ENCODE results near the gene SUGCT. TPM values are rescaled to one million over a fixed set of nuclear protein-coding genes. Genes with fewer than 3 reads are reported as not detected.

SUGCT gene
- total RNA-seq, 2 experiments from 2014 or later, result not detected

GRCh38 chr7:40645197-40645596, 510.4 kb downstream of the SUGCT start:
- Histone ChIP-seq H3K27ac (ENCODE audit: low read depth, low read length, poor library complexity, severe bottlenecking) (no peak overlapping the region), H2AFZ (ENCODE audit: low read length) (no peak overlapping the region), H3K4me3 (ENCODE audit: low read depth, low read length, poor library complexity, severe bottlenecking) (no peak overlapping the region), H3K36me3 (ENCODE audit: insufficient read depth, low read length) (no peaks in the 10 kb centered on the region), H3K4me1 (ENCODE audit: insufficient read depth, low read length, poor library complexity, severe bottlenecking) (no peaks in the 10 kb centered on the region), H3K9me3 (ENCODE audit: low read length) (no peaks in the 10 kb centered on the region), H4K20me1 (ENCODE audit: insufficient read depth, low read length) (no peaks in the 10 kb centered on the region), H3K4me2 (ENCODE audit: low read length) (no peak overlapping the region), H3K9me2 (ENCODE audit: insufficient read depth, low read length) (no peaks in the 10 kb centered on the region), H3K79me2 (ENCODE audit: insufficient read depth, low read depth, low read length) (no peaks in the 10 kb centered on the region)
- ChIA-PET CTCF (ENCODE audit: unreplicated experiment) (no interaction called here), POLR2A (no interaction called here)
- no TSS peak for BruUV-seq (replicated peaks)
- intact Hi-C loops (cut with micrococcal nuclease; ENCODE audit: unreplicated experiment), result loop anchor here (10.0 kb wide), 1 partner anchor 60 kb away; no protein-coding TSS in a partner anchor
- DNase-seq (ENCODE audit: low spot score), result no peak
- TF ChIP-seq EZH2phosphoT487 (IDR thresholded peaks at IDR 0.05; ENCODE audit: borderline replicate concordance, low read depth, low read length), result no peak
- TF ChIP-seq, protein P1, sequence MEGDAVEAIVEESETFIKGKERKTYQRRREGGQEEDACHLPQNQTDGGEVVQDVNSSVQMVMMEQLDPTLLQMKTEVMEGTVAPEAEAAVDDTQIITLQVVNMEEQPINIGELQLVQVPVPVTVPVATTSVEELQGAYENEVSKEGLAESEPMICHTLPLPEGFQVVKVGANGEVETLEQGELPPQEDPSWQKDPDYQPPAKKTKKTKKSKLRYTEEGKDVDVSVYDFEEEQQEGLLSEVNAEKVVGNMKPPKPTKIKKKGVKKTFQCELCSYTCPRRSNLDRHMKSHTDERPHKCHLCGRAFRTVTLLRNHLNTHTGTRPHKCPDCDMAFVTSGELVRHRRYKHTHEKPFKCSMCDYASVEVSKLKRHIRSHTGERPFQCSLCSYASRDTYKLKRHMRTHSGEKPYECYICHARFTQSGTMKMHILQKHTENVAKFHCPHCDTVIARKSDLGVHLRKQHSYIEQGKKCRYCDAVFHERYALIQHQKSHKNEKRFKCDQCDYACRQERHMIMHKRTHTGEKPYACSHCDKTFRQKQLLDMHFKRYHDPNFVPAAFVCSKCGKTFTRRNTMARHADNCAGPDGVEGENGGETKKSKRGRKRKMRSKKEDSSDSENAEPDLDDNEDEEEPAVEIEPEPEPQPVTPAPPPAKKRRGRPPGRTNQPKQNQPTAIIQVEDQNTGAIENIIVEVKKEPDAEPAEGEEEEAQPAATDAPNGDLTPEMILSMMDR (conservative IDR thresholded peaks at IDR 0.05; ENCODE audit: low read length), result no peak

DNA sequence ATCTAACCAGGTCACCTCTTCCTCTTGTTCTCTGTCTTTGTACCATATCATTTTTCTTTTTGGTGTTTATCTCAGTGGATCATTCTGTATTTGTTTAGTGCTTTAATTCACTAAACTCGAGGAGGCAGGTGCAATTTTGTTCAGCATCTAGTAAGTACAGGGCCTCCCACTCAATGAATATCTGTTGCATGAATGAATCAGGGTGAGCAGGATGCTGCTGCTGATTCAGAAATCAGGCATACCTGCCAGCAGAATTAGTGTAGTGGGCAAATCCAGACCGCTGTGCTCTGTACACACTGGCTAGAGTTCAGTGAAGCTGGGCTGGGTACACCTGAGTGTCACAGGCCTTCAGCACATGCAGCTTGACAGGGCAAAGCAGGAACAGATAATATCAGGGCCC, 511.9 kb downstream of the SUGCT start:
- ChIA-PET POLR2A (no interaction called here), CTCF (ENCODE audit: unreplicated experiment) (no interaction called here)
- H3K4me2 ChIP-seq (ENCODE audit: low read length), result no peak overlapping the region
- H2AFZ ChIP-seq (ENCODE audit: low read length), result no peak overlapping the region
- no peak overlapping the region for H3K4me3 ChIP-seq (ENCODE audit: low read depth, low read length, poor library complexity, severe bottlenecking)
- H3K9me3 ChIP-seq (ENCODE audit: low read length), result no peaks in the 10 kb centered on the region
- intact Hi-C loops (cut with micrococcal nuclease; ENCODE audit: unreplicated experiment), result loop anchor here (10.0 kb wide), 1 partner anchor 58 kb away; no protein-coding TSS in a partner anchor
- BruUV-seq (replicated peaks), result no TSS peak
- no peak overlapping the region for H3K27ac ChIP-seq (ENCODE audit: low read depth, low read length, poor library complexity, severe bottlenecking)
- no peaks in the 10 kb centered on the region for H4K20me1 ChIP-seq (ENCODE audit: insufficient read depth, low read length)
- TF ChIP-seq, protein P1 (conservative IDR thresholded peaks at IDR 0.05; ENCODE audit: low read length), result no peak
- no peak for TF ChIP-seq EZH2phosphoT487 (IDR thresholded peaks at IDR 0.05; ENCODE audit: borderline replicate concordance, low read depth, low read length)
- no peaks in the 10 kb centered on the region for H3K79me2 ChIP-seq (ENCODE audit: insufficient read depth, low read depth, low read length)
- H3K36me3 ChIP-seq (ENCODE audit: insufficient read depth, low read length), result no peaks in the 10 kb centered on the region
- no peak for DNase-seq (ENCODE audit: low spot score)
- no peaks in the 10 kb centered on the region for H3K9me2 ChIP-seq (ENCODE audit: insufficient read depth, low read length)
- no peaks in the 10 kb centered on the region for H3K4me1 ChIP-seq (ENCODE audit: insufficient read depth, low read length, poor library complexity, severe bottlenecking)

- Histone ChIP-seq H3K27ac (ENCODE audit: low read depth, low read length, poor library complexity, severe bottlenecking) (no peak overlapping the region), H3K9me3 (ENCODE audit: low read length) (no peaks in the 10 kb centered on the region), H3K9me2 (ENCODE audit: insufficient read depth, low read length) (no peaks in the 10 kb centered on the region), H4K20me1 (ENCODE audit: insufficient read depth, low read length) (no peaks in the 10 kb centered on the region), H3K4me3 (ENCODE audit: low read depth, low read length, poor library complexity, severe bottlenecking) (no peak overlapping the region), H3K36me3 (ENCODE audit: insufficient read depth, low read length) (no peaks in the 10 kb centered on the region), H3K79me2 (ENCODE audit: insufficient read depth, low read depth, low read length) (no peaks in the 10 kb centered on the region), H3K4me2 (ENCODE audit: low read length) (no peak overlapping the region), H2AFZ (ENCODE audit: low read length) (no peak overlapping the region), H3K4me1 (ENCODE audit: insufficient read depth, low read length, poor library complexity, severe bottlenecking) (no peaks in the 10 kb centered on the region)
- ChIA-PET POLR2A (no interaction called here), CTCF (ENCODE audit: unreplicated experiment) (no interaction called here)
- intact Hi-C loops (cut with micrococcal nuclease; ENCODE audit: unreplicated experiment), result loop anchor here (10.0 kb wide), 1 partner anchor 57 kb away; no protein-coding TSS in a partner anchor
- TF ChIP-seq, protein P1 (conservative IDR thresholded peaks at IDR 0.05; ENCODE audit: low read length), result no peak
- TF ChIP-seq EZH2phosphoT487 (IDR thresholded peaks at IDR 0.05; ENCODE audit: borderline replicate concordance, low read depth, low read length), result no peak
- DNase-seq (ENCODE audit: low spot score), result no peak
- BruUV-seq (replicated peaks), result no TSS peak
These were observed 512.9 kb downstream of the SUGCT start for GRCh38 chr7:40647719-40648118.

Measured in OCI-LY7 (cell line).